CD4-positive, alpha-beta T cell (primary cell): ENCODE measurements around the gene KDM4B. TPM values are rescaled to one million over a fixed set of nuclear protein-coding genes. Genes with fewer than 3 reads are reported as not detected.
A peak's percentile ranks its signal among the peaks of the same experiment; 100 is the strongest.

Experiments used
- ATAC-seq: fragments of 200-7000 bp; cut with Tn5 transposase; one replicate; pipeline ENCODE4 v1.10.0; 2022; ENCODE audit warnings: mild to moderate bottlenecking; ENCODE audit not compliant: poor library complexity
- CTCF ChIA-PET: fragments of 350-600 bp; sonication (Branson Sonifier 250); formaldehyde crosslinking; loops from one replicate; lab custom pipeline; 2021; ENCODE audit warnings: antibody characterized with exemption, inconsistent platforms; lab: Charles Lee
- POLR2A ChIA-PET: fragments of 350-600 bp; sonication (Branson Sonifier 250); formaldehyde crosslinking; loops from one replicate; lab custom pipeline; 2021; ENCODE audit warnings: antibody characterized with exemption, inconsistent platforms; lab: Charles Lee
- DNase-seq, 14 experiments: peaks; one replicate each; pipeline ENCODE4 v3.0.0-alpha.2; 2013 to 2020; ENCODE audit warnings: mixed read lengths in 2 of 14
- H3K27ac ChIP-seq, 2 donors: one replicate each; pipeline versions ENCODE4 v1.5.1 to v1.7.0; 2013; ENCODE audit warnings: low read length in 2 of 2, low read depth in 1 of 2, mild to moderate bottlenecking in 1 of 2
- H3K27me3 ChIP-seq, 2 experiments: 1 replicate in 1 of 2; 2 replicates in 1 of 2; pipeline versions ENCODE4 v1.6.1 to v1.7.0; 2013; ENCODE audit warnings: low read length in 2 of 2, control low read depth in 1 of 2, mild to moderate bottlenecking in 1 of 2, moderate library complexity in 1 of 2; ENCODE audit not compliant: insufficient read depth in 2 of 2, control insufficient read depth in 1 of 2
- H3K36me3 ChIP-seq: one replicate; pipeline ENCODE4 v1.6.1; 2013; ENCODE audit warnings: low read length, control low read depth; ENCODE audit not compliant: insufficient read depth
- H3K4me1 ChIP-seq: one replicate; pipeline ENCODE4 v1.6.1; 2013; ENCODE audit warnings: low read length, control low read depth; ENCODE audit not compliant: insufficient read depth
- H3K4me3 ChIP-seq: one replicate; pipeline ENCODE4 v1.5.1; 2013; ENCODE audit warnings: mild to moderate bottlenecking, low read length, moderate library complexity
- H3K9me3 ChIP-seq, 2 experiments: 1 replicate in 1 of 2; 2 replicates in 1 of 2; pipeline versions ENCODE4 v1.6.1 to v1.7.0; 2013; ENCODE audit warnings: low read length in 2 of 2, mild to moderate bottlenecking in 2 of 2, control low read depth in 1 of 2, moderate library complexity in 1 of 2; ENCODE audit not compliant: control insufficient read depth in 1 of 2, insufficient read depth in 1 of 2
- H3K27ac Mint-ChIP-seq: one replicate; pipeline ENCODE4 v1.8.0; 2020; ENCODE audit warnings: mixed read lengths
- H3K27me3 Mint-ChIP-seq: one replicate; pipeline ENCODE4 v1.8.0; 2021; ENCODE audit warnings: mixed read lengths
- H3K36me3 Mint-ChIP-seq: one replicate; pipeline ENCODE4 v1.8.0; 2021; ENCODE audit warnings: low read depth, mixed read lengths
- H3K4me1 Mint-ChIP-seq: one replicate; pipeline ENCODE4 v1.8.0; 2021; ENCODE audit warnings: low read depth, mixed read lengths
- H3K4me3 Mint-ChIP-seq: one replicate; pipeline ENCODE4 v1.8.0; 2020; ENCODE audit warnings: mild to moderate bottlenecking, mixed read lengths
- H3K9me3 Mint-ChIP-seq: one replicate; pipeline ENCODE4 v1.8.0; 2020; ENCODE audit warnings: mixed read lengths
- CTCF ChIP-seq: fragments of 200-600 bp; IDR thresholded peaks from one replicate; pipeline ENCODE4 v1.8.0; 2022; ENCODE audit warnings: antibody characterized with exemption, mild to moderate bottlenecking
- intact Hi-C, 2 experiments: fragments of 100-400 bp; cut with DNase I in 1 of 2; cut with micrococcal nuclease in 1 of 2; formaldehyde crosslinking; loops; one replicate each; pipeline versions ENCODE4 v1.15.1 to v1.9.0; 2023 to 2025; cut with DNase I, micrococcal nuclease
- total RNA-seq, 174 experiments: library from RNA in 2 of 174; stranded (reverse) in 2 of 174; gene quantifications; one replicate each; pipeline ENCODE4 v1.2.3 and lab custom pipeline; 2021 to 2026

The KDM4B gene
- total RNA-seq, 2 experiments from 2014 or later = 41.8 to 42.5 TPM

GRCh38 chr19:5128936-5129389 lies 160.1 kb downstream of the KDM4B start:
- H3K4me3 Mint-ChIP-seq = no peak overlapping the region
- POLR2A ChIA-PET = no interaction called here

GRCh38 chr19:5129691-5130090 lies 160.8 kb downstream of the KDM4B start:
- POLR2A ChIA-PET = no interaction called here
- peaks cover 28% of the 10 kb centered on the region for H3K4me1 Mint-ChIP-seq
- Histone ChIP-seq H3K27ac (peak overlapping the region; percentile 13 to 63), H3K36me3 (peaks cover 17% of the 10 kb centered on the region), H3K4me1 (peaks cover 47% of the 10 kb centered on the region), H3K9me3 (peaks cover 0 to 4% of the 10 kb centered on the region in 2 experiments), H3K27me3 (no peaks in the 10 kb centered on the region), H3K4me3 (no peak overlapping the region)
- TF ChIP-seq CTCF = no peak
- CTCF ChIA-PET = no interaction called here
- H3K9me3 Mint-ChIP-seq = no peaks in the 10 kb centered on the region
- intact Hi-C loops = no loop called here
- DNase-seq = no peak
- H3K36me3 Mint-ChIP-seq = peaks cover 25% of the 10 kb centered on the region
- peak overlapping the region; percentile 93 for H3K27ac Mint-ChIP-seq
- no peak for ATAC-seq
- no peaks in the 10 kb centered on the region for H3K27me3 Mint-ChIP-seq
- peak overlapping the region; percentile 68 for H3K4me3 Mint-ChIP-seq

More at GRCh38 chr19:5128936-5129389, 160.1 kb downstream of the KDM4B start:
- no peak for TF ChIP-seq CTCF
- Histone ChIP-seq H3K9me3 (peaks cover 0 to 4% of the 10 kb centered on the region in 2 experiments), H3K27me3 (no peaks in the 10 kb centered on the region), H3K36me3 (peaks cover 11% of the 10 kb centered on the region), H3K4me3 (no peak overlapping the region), H3K4me1 (peaks cover 47% of the 10 kb centered on the region), H3K27ac (no peak overlapping the region)
- Mint-ChIP-seq H3K4me1 (peaks cover 28% of the 10 kb centered on the region), H3K27ac (no peak overlapping the region), H3K36me3 (peaks cover 19% of the 10 kb centered on the region), H3K9me3 (no peaks in the 10 kb centered on the region), H3K27me3 (no peaks in the 10 kb centered on the region)
- ATAC-seq (no peak), DNase-seq (no peak)
- intact Hi-C loops = no loop called here
- CTCF ChIA-PET = no interaction called here

- H3K27ac ChIP-seq = peak overlapping the region; percentile 67 to 68
- peak; percentile 81 for ATAC-seq
- Mint-ChIP-seq H3K27me3 (no peaks in the 10 kb centered on the region), H3K9me3 (no peaks in the 10 kb centered on the region), H3K27ac (peak overlapping the region; percentile 93), H3K36me3 (peaks cover 29% of the 10 kb centered on the region), H3K4me1 (peaks cover 28% of the 10 kb centered on the region), H3K4me3 (peak overlapping the region; percentile 68)
- POLR2A ChIA-PET = no interaction called here
- peak; percentile 12 to 90 (median 52) for DNase-seq
- intact Hi-C loops = no loop called here
- peaks cover 0 to 4% of the 10 kb centered on the region in 2 experiments for H3K9me3 ChIP-seq
- TF ChIP-seq CTCF = no peak
- peaks cover 24% of the 10 kb centered on the region for H3K36me3 ChIP-seq
- CTCF ChIA-PET = no interaction called here
- H3K4me3 ChIP-seq = peak overlapping the region; percentile 16
- peaks cover 43% of the 10 kb centered on the region for H3K4me1 ChIP-seq
- H3K27me3 ChIP-seq = no peaks in the 10 kb centered on the region
Measured at GRCh38 chr19:5130371-5131030, 161.6 kb downstream of the KDM4B start.
